Nephron (organoid): ENCODE data around the gene INHBC.

ENCODE experiments used
- H3K27ac Mint-ChIP-seq, 3 experiments: 2 replicates each; pipeline ENCODE4 v1.8.0; 2020; ENCODE audit warnings: mixed read lengths in 3 of 3, mild to moderate bottlenecking in 2 of 3, moderate library complexity in 1 of 3
- H3K27me3 Mint-ChIP-seq: 2 replicates; pipeline ENCODE4 v1.8.0; 2021; ENCODE audit warnings: low read depth, mild to moderate bottlenecking, moderate library complexity, mixed read lengths
- H3K36me3 Mint-ChIP-seq: 2 replicates; pipeline ENCODE4 v1.8.0; 2020; ENCODE audit warnings: low read depth, mixed read lengths
- H3K4me1 Mint-ChIP-seq: 2 replicates; pipeline ENCODE4 v1.8.0; 2020; ENCODE audit warnings: mixed read lengths
- H3K4me3 Mint-ChIP-seq, 3 experiments: 2 replicates each; pipeline ENCODE4 v1.8.0; 2020; ENCODE audit warnings: mild to moderate bottlenecking in 3 of 3, mixed read lengths in 3 of 3, moderate library complexity in 2 of 3
- H3K9me3 Mint-ChIP-seq: 2 replicates; pipeline ENCODE4 v1.8.0; 2020; ENCODE audit warnings: mixed read lengths
- CTCF ChIP-seq, 3 experiments: fragments of 200-600 bp; sonication (generic); IDR thresholded peaks; one replicate each; pipeline ENCODE4 v1.5.0; 2021; ENCODE audit warnings: antibody characterized with exemption in 3 of 3; ENCODE audit not compliant: unreplicated experiment in 3 of 3

Gene INHBC

GRCh38 chr12:57454566-57455373 is 20.2 kb downstream of the INHBC start, which contains the start of gene INHBE:
Gene INHBE, plus strand, starts transcription at chr12:57455307. Its CDS starts 230 bp downstream, at chr12:57455537.
- no peaks in the 10 kb centered on the region for H3K36me3 Mint-ChIP-seq
- peaks cover 7% of the 10 kb centered on the region for H3K27me3 Mint-ChIP-seq
- peak within 1 kb of the TSS; percentile 7 to 34 (median 20) for H3K27ac Mint-ChIP-seq
- H3K4me1 Mint-ChIP-seq: peaks cover 48% of the 10 kb centered on the region
- H3K9me3 Mint-ChIP-seq: no peaks in the 10 kb centered on the region
- no peak for TF ChIP-seq CTCF (IDR thresholded peaks at IDR 0.05; ENCODE audit: unreplicated experiment in 3 of 3)
- peak within 1 kb of the TSS; percentile 5 to 59 (median 40) for H3K4me3 Mint-ChIP-seq

DNA sequence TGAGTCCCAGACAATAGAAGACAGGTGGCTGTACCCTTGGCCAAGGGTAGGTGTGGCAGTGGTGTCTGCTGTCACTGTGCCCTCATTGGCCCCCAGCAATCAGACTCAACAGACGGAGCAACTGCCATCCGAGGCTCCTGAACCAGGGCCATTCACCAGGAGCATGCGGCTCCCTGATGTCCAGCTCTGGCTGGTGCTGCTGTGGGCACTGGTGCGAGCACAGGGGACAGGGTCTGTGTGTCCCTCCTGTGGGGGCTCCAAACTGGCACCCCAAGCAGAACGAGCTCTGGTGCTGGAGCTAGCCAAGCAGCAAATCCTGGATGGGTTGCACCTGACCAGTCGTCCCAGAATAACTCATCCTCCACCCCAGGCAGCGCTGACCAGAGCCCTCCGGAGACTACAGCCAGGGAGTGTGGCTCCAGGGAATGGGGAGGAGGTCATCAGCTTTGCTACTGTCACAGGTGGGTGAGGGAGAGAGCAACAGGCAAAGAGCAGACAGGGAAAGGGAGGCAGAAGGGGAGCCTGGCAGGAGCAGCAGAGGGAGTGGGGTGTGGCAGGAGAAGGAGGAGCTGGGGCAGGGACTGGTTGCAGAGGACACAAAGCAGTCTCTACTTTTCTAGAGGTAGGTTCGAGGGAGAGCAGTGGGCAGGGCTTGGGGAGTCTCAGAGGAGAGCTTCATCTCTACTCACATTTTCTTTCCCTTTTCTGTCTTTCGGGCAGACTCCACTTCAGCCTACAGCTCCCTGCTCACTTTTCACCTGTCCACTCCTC is 21.0 kb downstream of the INHBC start:
- Mint-ChIP-seq H3K9me3 (no peaks in the 10 kb centered on the region), H3K4me1 (peaks cover 48% of the 10 kb centered on the region), H3K4me3 (peak overlapping the region in 2 of 3 experiments; percentile 39 to 40), H3K27me3 (peaks cover 7% of the 10 kb centered on the region), H3K27ac (peak overlapping the region in 1 of 3 experiments; percentile 7), H3K36me3 (no peaks in the 10 kb centered on the region)
- no peak for TF ChIP-seq CTCF (IDR thresholded peaks at IDR 0.05; ENCODE audit: unreplicated experiment in 3 of 3)

DNA sequence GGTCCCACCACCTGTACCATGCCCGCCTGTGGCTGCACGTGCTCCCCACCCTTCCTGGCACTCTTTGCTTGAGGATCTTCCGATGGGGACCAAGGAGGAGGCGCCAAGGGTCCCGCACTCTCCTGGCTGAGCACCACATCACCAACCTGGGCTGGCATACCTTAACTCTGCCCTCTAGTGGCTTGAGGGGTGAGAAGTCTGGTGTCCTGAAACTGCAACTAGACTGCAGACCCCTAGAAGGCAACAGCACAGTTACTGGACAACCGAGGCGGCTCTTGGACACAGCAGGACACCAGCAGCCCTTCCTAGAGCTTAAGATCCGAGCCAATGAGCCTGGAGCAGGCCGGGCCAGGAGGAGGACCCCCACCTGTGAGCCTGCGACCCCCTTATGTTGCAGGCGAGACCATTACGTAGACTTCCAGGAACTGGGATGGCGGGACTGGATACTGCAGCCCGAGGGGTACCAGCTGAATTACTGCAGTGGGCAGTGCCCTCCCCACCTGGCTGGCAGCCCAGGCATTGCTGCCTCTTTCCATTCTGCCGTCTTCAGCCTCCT is 21.6 kb downstream of the INHBC start:
- H3K4me1 Mint-ChIP-seq: peaks cover 48% of the 10 kb centered on the region
- H3K27ac Mint-ChIP-seq: peak overlapping the region in 2 of 3 experiments; percentile 7 to 34
- no peaks in the 10 kb centered on the region for H3K9me3 Mint-ChIP-seq
- H3K4me3 Mint-ChIP-seq: peak overlapping the region; percentile 5 to 59 (median 40)
- H3K27me3 Mint-ChIP-seq: peaks cover 11% of the 10 kb centered on the region
- TF ChIP-seq CTCF (IDR thresholded peaks at IDR 0.05; ENCODE audit: unreplicated experiment in 3 of 3): peak; percentile 41 to 54 (median 51)
- no peaks in the 10 kb centered on the region for H3K36me3 Mint-ChIP-seq

DNA sequence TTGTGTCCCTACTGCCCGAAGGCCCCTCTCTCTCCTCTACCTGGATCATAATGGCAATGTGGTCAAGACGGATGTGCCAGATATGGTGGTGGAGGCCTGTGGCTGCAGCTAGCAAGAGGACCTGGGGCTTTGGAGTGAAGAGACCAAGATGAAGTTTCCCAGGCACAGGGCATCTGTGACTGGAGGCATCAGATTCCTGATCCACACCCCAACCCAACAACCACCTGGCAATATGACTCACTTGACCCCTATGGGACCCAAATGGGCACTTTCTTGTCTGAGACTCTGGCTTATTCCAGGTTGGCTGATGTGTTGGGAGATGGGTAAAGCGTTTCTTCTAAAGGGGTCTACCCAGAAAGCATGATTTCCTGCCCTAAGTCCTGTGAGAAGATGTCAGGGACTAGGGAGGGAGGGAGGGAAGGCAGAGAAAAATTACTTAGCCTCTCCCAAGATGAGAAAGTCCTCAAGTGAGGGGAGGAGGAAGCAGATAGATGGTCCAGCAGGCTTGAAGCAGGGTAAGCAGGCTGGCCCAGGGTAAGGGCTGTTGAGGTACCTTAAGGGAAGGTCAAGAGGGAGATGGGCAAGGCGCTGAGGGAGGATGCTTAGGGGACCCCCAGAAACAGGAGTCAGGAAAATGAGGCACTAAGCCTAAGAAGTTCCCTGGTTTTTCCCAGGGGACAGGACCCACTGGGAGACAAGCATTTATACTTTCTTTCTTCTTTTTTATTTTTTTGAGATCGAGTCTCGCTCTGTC is 22.3 kb downstream of the INHBC start:
- peak overlapping the region in 1 of 3 experiments; percentile 61 for H3K4me3 Mint-ChIP-seq
- H3K36me3 Mint-ChIP-seq: no peaks in the 10 kb centered on the region
- TF ChIP-seq CTCF (IDR thresholded peaks at IDR 0.05; ENCODE audit: unreplicated experiment in 3 of 3): no peak
- H3K9me3 Mint-ChIP-seq: no peaks in the 10 kb centered on the region
- no peak overlapping the region for H3K27ac Mint-ChIP-seq
- H3K4me1 Mint-ChIP-seq: peaks cover 42% of the 10 kb centered on the region
- H3K27me3 Mint-ChIP-seq: peaks cover 14% of the 10 kb centered on the region

- H3K36me3 Mint-ChIP-seq: no peaks in the 10 kb centered on the region
- peaks cover 20% of the 10 kb centered on the region for H3K27me3 Mint-ChIP-seq
- no peak for TF ChIP-seq CTCF (IDR thresholded peaks at IDR 0.05; ENCODE audit: unreplicated experiment in 3 of 3)
- H3K9me3 Mint-ChIP-seq: no peaks in the 10 kb centered on the region
- peak overlapping the region; percentile 84 to 97 (median 88) for H3K27ac Mint-ChIP-seq
- peak overlapping the region; percentile 94 to 95 (median 95) for H3K4me3 Mint-ChIP-seq
- H3K4me1 Mint-ChIP-seq: peaks cover 36% of the 10 kb centered on the region
Measured at GRCh38 chr12:57458665-57459054, 24.1 kb downstream of the INHBC start.
